ENCODE data around the gene PCDH9. TPM values are rescaled to one million over a fixed set of nuclear protein-coding genes. Genes with fewer than 3 reads are reported as not detected.

PCDH9 gene
- total and polyA plus RNA-seq, 9 donors, result 0.18 to 6.5 (median 1.3) TPM

DNA sequence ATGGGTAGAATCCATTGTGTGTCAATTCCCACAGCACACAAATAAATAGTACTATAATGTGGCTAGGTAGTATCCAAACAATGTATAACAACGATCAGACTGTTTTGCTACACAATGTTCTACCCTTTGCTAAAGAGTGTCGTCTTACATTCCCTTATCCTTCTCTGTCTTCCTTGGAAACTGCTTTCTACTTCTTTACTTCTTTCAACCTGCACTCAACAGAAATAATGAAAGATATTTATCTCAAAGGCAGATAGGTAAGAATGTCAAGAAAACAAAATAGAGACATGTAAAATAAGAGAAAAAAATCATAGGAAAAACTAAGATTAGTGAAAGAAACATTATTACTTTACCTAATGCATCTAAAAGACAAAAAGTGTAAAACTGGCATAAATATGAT is 814.7 kb downstream of the PCDH9 start:
- intact Hi-C loops (cut with DNase I), result no loop called here
- H3K27ac ChIP-seq, result no peak overlapping the region
- H3K36me3 ChIP-seq, result no peaks in the 10 kb centered on the region
- H3K4me3 ChIP-seq, result no peak overlapping the region
- TF ChIP-seq, protein P1, sequence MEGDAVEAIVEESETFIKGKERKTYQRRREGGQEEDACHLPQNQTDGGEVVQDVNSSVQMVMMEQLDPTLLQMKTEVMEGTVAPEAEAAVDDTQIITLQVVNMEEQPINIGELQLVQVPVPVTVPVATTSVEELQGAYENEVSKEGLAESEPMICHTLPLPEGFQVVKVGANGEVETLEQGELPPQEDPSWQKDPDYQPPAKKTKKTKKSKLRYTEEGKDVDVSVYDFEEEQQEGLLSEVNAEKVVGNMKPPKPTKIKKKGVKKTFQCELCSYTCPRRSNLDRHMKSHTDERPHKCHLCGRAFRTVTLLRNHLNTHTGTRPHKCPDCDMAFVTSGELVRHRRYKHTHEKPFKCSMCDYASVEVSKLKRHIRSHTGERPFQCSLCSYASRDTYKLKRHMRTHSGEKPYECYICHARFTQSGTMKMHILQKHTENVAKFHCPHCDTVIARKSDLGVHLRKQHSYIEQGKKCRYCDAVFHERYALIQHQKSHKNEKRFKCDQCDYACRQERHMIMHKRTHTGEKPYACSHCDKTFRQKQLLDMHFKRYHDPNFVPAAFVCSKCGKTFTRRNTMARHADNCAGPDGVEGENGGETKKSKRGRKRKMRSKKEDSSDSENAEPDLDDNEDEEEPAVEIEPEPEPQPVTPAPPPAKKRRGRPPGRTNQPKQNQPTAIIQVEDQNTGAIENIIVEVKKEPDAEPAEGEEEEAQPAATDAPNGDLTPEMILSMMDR (IDR thresholded peaks at IDR 0.05), result no peak
- TF ChIP-seq EP300 (IDR thresholded peaks at IDR 0.05) (no peak), POLR2A (IDR thresholded peaks at IDR 0.05) (no peak)
- no peak for DNase-seq
- no peaks in the 10 kb centered on the region for H3K9me3 ChIP-seq
- no peaks in the 10 kb centered on the region for H3K4me1 ChIP-seq (ENCODE audit: insufficient read depth)
- 16 to 41% (median 31%) methylated on average over 2 of the region's 2 CpGs for WGBS, 3 donors
- H3K27me3 ChIP-seq, result no peaks in the 10 kb centered on the region

DNA sequence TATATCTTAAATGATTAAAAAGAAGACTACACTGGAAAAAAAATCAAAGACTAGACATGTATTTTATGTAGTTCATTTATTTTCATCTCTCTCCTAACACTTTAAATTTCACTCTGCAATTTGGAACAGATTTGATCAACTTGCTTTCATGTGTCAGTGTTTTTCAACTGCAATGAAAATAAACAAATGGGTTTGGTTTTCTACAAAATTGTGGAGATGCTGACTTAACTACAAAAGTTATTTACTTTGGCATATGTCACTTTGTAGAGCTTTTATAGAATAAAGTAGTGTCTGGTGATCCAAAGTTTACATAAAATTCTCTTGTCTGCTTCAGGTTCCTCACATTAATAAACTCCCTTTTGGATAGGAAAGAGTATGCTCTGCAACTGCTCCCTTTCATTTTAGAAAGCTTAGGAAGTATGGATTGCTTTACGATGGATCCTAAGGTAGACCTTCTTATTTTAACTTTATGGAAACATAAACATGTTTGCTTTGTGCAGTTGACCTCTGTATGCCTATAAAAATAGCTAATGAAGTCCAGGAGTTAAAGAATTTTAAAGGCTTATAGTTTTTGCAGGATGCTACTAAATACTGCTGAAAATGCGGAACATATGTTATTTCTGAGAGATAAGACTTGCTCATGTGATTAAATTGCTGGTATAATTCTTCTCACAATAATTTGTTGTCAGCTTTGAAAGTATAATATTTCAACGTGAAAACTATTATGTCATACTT is 815.9 kb downstream of the PCDH9 start:
- H3K27ac ChIP-seq, result no peak overlapping the region
- 23 to 27% (median 26%) methylated on average over 3 of the region's 3 CpGs for WGBS, 3 donors
- H3K4me1 ChIP-seq (ENCODE audit: insufficient read depth), result no peaks in the 10 kb centered on the region
- H3K27me3 ChIP-seq, result no peaks in the 10 kb centered on the region
- intact Hi-C loops (cut with DNase I), result no loop called here
- no peaks in the 10 kb centered on the region for H3K9me3 ChIP-seq
- TF ChIP-seq EP300 (IDR thresholded peaks at IDR 0.05) (no peak), POLR2A (IDR thresholded peaks at IDR 0.05) (no peak)
- TF ChIP-seq, protein P1 (IDR thresholded peaks at IDR 0.05), result no peak
- no peaks in the 10 kb centered on the region for H3K36me3 ChIP-seq
- no peak for DNase-seq
- H3K4me3 ChIP-seq, result no peak overlapping the region

DNA sequence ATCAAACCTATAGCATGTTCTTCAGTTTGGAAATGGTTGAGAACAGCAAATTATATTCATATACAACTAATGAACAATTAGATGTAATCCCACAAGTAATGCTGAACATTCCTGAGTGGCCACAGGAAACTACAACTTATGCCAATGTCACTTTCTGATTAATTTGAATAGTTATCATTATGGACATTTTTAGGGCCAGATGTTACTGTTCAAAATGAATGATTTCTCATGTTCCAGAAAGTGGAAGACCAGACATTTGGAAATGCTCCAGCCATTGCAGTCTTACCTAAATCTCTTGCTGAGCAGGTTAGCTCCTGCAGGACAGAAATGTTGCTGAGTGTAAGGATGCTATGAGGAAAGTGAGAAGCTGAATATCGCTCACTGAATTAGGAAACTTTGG is 819.8 kb downstream of the PCDH9 start:
- intact Hi-C loops (cut with DNase I), result no loop called here
- TF ChIP-seq, protein P1 (IDR thresholded peaks at IDR 0.05), result no peak
- TF ChIP-seq POLR2A (IDR thresholded peaks at IDR 0.05) (no peak), EP300 (IDR thresholded peaks at IDR 0.05) (no peak)
- no peak overlapping the region for H3K27ac ChIP-seq
- no peaks in the 10 kb centered on the region for H3K9me3 ChIP-seq
- H3K36me3 ChIP-seq, result no peaks in the 10 kb centered on the region
- H3K4me3 ChIP-seq, result no peak overlapping the region
- no peak for DNase-seq
- H3K4me1 ChIP-seq (ENCODE audit: insufficient read depth), result no peaks in the 10 kb centered on the region
- no peaks in the 10 kb centered on the region for H3K27me3 ChIP-seq
- WGBS, 3 donors, result 76 to 88% (median 77%) methylated on average over 1 of the region's 1 CpG

DNA sequence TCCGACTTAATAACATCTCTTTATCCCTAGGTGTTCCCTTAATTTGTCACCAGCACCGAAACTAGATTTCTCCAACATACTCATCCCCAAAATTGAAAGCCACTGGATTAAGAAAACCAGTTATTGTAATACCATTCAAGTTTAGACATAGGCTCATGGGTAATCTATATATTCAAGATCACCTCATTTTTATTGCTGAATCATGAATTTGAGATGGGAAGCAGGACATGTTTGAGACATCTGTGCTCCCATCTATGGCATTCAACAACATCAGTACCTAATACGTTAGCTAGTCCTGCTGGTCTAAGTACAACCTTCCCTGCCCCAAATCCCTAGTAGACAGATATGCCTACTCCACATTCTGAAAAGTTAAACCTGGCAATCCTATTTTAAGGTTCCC is 820.6 kb downstream of the PCDH9 start:
- H3K4me1 ChIP-seq (ENCODE audit: insufficient read depth), result no peaks in the 10 kb centered on the region
- DNase-seq, result no peak
- no peaks in the 10 kb centered on the region for H3K9me3 ChIP-seq
- intact Hi-C loops (cut with DNase I), result no loop called here
- H3K27ac ChIP-seq, result no peak overlapping the region
- no peak overlapping the region for H3K4me3 ChIP-seq
- no peaks in the 10 kb centered on the region for H3K36me3 ChIP-seq
- TF ChIP-seq POLR2A (IDR thresholded peaks at IDR 0.05) (no peak), EP300 (IDR thresholded peaks at IDR 0.05) (no peak)
- TF ChIP-seq, protein P1 (IDR thresholded peaks at IDR 0.05), result no peak
- H3K27me3 ChIP-seq, result no peaks in the 10 kb centered on the region
- WGBS, 3 donors, result 93 to 98% (median 95%) methylated on average over 3 of the region's 3 CpGs
